ENCODE measurements around the gene WDR82. TPM values are rescaled to one million over a fixed set of nuclear protein-coding genes. Genes with fewer than 3 reads are reported as not detected.
A peak's percentile ranks its signal among the peaks of the same experiment; 100 is the strongest.
"Not testable (repeated sequence)": the region's sequence is repeated elsewhere in the genome, so short reads cannot be mapped to it uniquely, and the experiment has no call there.

WDR82 gene
- total RNA-seq, 2 experiments from 2014 or later, result 134 to 140 TPM

DNA sequence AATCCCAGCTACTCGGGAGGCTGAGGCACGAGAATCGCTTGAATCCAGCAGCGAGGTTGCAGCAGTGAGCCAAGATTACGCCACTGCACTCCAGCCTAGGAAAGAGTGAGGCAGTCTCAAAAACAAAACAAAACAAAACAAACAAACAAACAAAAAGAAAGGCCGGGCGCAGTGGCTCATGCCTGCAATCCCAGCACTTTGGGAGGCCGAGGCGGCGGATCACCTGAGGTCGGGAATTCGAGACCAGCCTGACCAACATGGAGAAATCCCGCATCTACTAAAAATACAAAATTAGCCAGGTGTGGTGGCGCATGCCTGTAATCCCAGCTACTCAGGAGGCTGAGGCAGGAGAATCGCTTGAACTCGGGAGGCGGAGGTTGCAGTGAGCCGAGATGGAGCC is 3.7 kb downstream of the WDR82 start:
- peak overlapping the region; percentile 97 for H3K27ac Mint-ChIP-seq
- POLR2A ChIA-PET, result interaction anchor here (25.1 kb wide), 1 partner anchor 29 kb away, joined by 1053 read pairs; the partner anchor contains the start of genes PPM1M and TWF2
- ATAC-seq (ENCODE audit: low read depth), result not testable (repeated sequence)

DNA sequence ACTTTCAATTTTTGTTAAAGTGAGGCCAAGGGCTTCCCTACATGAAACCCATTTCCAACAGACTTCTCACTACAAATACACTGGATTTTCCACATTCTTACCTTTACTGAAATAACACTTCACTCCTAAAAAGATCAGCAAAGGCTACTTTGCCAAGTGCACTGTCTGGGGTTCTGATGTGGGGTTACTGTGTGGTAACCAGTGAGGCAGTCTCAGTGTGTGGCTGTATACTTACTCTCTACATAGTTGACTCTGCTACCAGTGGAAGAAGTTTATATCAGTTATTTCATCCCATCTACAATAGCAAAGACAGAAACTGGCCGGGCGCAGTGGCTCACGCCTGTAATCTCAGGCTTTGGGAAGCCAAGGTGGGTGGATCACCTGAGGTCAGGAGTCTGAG is 5.6 kb downstream of the WDR82 start:
- H3K4me3 Mint-ChIP-seq, result peak overlapping the region; percentile 98
- POLR2A ChIA-PET, result interaction anchor here (0.8 to 25.1 kb wide), 4 partner anchors 9 to 47 kb away, joined by 4 to 1053 read pairs (median 9); partner anchors contain the start of genes GLYCTK, PPM1M, TLR9 and TWF2

More for the DNA sequence above, 3.7 kb downstream of the WDR82 start:
- peak; percentile 28 for DNase-seq
- Mint-ChIP-seq H3K4me1 (peaks cover 54% of the 10 kb centered on the region), H3K4me3 (peak overlapping the region; percentile 98), H3K36me3 (peaks cover 52% of the 10 kb centered on the region)
- H3K27me3 Mint-ChIP-seq, H3K9me3 Mint-ChIP-seq: not testable (repeated sequence)

DNA sequence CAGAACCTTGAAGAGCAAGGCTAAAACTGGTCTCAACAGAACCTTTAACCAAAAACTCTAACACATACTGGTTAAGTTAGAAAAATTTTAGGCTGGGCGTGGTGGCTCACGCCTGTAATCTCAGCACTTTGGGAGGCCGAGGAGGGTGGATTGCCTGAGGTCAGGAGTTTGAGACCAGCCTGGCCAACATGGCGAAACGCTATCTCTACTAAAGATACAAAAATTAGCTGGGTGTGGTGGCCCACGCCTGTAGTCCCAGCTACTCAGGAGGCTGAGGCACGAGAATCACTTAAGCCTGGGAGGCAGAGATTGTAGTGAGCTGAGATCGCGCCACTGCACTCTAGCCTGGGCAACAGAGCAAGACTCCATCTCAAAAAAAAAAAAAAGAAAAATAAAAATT is 6.3 kb downstream of the WDR82 start:
- H3K27me3 Mint-ChIP-seq; ATAC-seq (ENCODE audit: low read depth); H3K9me3 Mint-ChIP-seq: not testable (repeated sequence)
- peaks cover 53% of the 10 kb centered on the region for H3K36me3 Mint-ChIP-seq
- peak overlapping the region; percentile 86 for H3K27ac Mint-ChIP-seq
- DNase-seq, result peak; percentile 26
- peaks cover 60% of the 10 kb centered on the region for H3K4me1 Mint-ChIP-seq
- H3K4me3 Mint-ChIP-seq, result peak overlapping the region; percentile 79
- POLR2A ChIA-PET, result interaction anchor here (0.7 to 25.1 kb wide), 5 partner anchors 10 to 1935 kb away, joined by 4 to 1053 read pairs (median 7); partner anchors contain the start of genes GLYCTK, PPM1M, TLR9 and TWF2

More for the DNA sequence above, 5.6 kb downstream of the WDR82 start:
- H3K27ac Mint-ChIP-seq, result peak overlapping the region; percentile 97
- H3K36me3 Mint-ChIP-seq, result peaks cover 52% of the 10 kb centered on the region
- H3K4me1 Mint-ChIP-seq, result peaks cover 55% of the 10 kb centered on the region
- no peaks in the 10 kb centered on the region for H3K9me3 Mint-ChIP-seq
- no peaks in the 10 kb centered on the region for H3K27me3 Mint-ChIP-seq
- peak; percentile 43 for ATAC-seq (ENCODE audit: low read depth)
- DNase-seq, result peak; percentile 30

DNA sequence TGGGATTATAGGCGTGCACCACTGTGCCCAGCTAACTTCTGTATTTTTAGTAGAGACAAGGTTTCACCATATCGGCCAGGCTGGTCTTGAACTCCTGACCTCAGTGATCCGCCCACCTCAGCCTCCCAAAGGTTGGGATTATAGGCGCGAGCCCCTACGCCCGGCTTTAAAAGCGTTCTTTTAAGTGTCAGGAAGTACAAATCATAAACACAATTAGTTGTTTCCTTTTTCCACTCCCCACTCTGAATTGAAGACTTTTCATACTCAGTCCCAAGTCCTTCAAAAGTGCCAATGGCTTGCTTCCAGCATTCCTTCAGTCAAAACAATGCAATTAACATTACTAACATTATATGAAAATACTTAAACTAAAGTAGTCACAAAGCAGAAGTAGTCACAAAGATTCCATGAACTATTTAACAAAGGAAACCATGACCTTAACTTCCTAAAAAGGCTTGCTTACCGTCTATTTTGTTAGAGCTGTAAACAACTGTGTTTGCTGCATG is 8.1 kb downstream of the WDR82 start:
- H3K4me3 Mint-ChIP-seq, result peak overlapping the region; percentile 79
- no peaks in the 10 kb centered on the region for H3K27me3 Mint-ChIP-seq
- H3K27ac Mint-ChIP-seq, result peak overlapping the region; percentile 86

DNA sequence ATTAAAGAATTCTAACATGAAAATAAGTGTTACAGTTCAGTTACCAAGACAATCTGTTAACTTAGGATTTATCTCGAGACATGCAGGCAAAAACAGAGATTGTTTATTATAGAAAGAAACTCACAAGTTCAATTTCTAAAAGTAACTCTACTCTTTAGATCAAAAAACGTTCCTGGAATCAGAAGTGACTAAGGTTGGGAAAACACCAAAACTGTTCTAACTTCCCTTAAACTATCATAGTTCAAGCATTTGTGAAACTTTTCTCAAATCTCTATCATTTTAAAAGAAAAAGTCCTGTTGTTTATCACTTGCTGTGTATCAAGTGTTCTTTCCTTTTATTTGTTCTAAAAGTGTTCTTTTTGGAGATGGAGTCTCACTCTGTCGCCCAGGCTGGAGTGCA is 8.7 kb downstream of the WDR82 start:
- POLR2A ChIA-PET, result interaction anchor here (4.0 to 25.1 kb wide), 2 partner anchors 8 to 24 kb away, joined by 24 to 1053 read pairs; partner anchors contain the start of genes PPM1M, TWF2 and WDR82
- no peak for ATAC-seq (ENCODE audit: low read depth)
- Mint-ChIP-seq H3K27ac (peak overlapping the region; percentile 86), H3K4me1 (peaks cover 58% of the 10 kb centered on the region), H3K27me3 (no peaks in the 10 kb centered on the region), H3K9me3 (no peaks in the 10 kb centered on the region), H3K4me3 (peak overlapping the region; percentile 79), H3K36me3 (peaks cover 51% of the 10 kb centered on the region)
- no peak for DNase-seq

More for the DNA sequence above, 8.1 kb downstream of the WDR82 start:
- H3K4me1 Mint-ChIP-seq, result peaks cover 60% of the 10 kb centered on the region
- ATAC-seq (ENCODE audit: low read depth), result no peak
- no peaks in the 10 kb centered on the region for H3K9me3 Mint-ChIP-seq
- POLR2A ChIA-PET, result interaction anchor here (2.6 to 25.1 kb wide), 3 partner anchors 8 to 25 kb away, joined by 11 to 1053 read pairs (median 24); partner anchors contain the start of genes PPM1M, TWF2 and WDR82
- peak; percentile 29 for DNase-seq
- peaks cover 53% of the 10 kb centered on the region for H3K36me3 Mint-ChIP-seq

DNA sequence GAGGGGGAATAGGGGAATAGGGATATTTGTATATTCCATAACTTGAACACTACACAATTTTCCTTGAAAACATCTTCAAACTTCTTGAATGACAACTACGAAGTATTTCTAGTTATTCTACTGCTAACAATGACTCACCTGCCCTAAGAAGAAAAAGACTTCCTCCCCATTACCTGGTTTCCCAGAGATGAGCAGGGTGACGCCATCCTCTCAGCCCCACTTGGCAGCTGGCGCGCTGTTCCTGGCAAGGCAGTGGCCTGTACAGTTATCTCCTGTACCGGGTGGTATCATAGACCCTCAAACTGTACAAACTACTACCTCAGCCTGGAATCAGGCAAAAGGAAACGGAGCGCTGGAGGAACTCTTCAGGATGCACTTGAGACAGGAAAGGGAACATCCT is 10.4 kb downstream of the WDR82 start:
- Mint-ChIP-seq H3K4me1 (peaks cover 55% of the 10 kb centered on the region), H3K27me3 (no peaks in the 10 kb centered on the region), H3K36me3 (peaks cover 49% of the 10 kb centered on the region), H3K4me3 (peak overlapping the region; percentile 26), H3K9me3 (no peaks in the 10 kb centered on the region), H3K27ac (peak overlapping the region; percentile 39)
- POLR2A ChIA-PET, result interaction anchor here (4.0 to 25.1 kb wide), 2 partner anchors 10 to 22 kb away, joined by 24 to 1053 read pairs; partner anchors contain the start of genes PPM1M, TWF2 and WDR82
- ATAC-seq (ENCODE audit: low read depth), result no peak
- DNase-seq, result peak; percentile 30

DNA sequence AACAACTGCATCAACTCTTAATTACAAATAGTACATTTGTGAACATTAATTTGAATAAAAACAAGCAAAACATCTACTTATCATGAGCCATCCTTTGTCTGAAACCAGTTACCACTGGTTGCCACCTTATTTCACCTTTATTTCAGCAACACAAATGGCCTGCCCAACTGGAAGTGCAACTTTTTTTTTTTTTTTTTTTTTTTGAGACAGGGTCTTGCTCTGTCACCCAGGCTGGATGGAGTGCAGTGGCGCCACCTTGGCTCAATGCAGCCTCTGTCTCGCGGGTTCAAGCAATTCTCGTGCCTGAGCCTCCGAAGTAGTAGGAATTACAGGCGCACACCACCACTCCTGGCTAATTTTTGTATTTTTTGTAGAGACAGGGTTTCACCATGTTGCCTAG is 13.1 kb downstream of the WDR82 start:
- DNase-seq (no peak), ATAC-seq (ENCODE audit: low read depth) (no peak)
- POLR2A ChIA-PET, result interaction anchor here (25.1 kb wide), 1 partner anchor 20 kb away, joined by 1053 read pairs; the partner anchor contains the start of genes PPM1M and TWF2
- Mint-ChIP-seq H3K36me3 (peaks cover 59% of the 10 kb centered on the region), H3K27ac (no peak overlapping the region), H3K4me3 (no peak overlapping the region), H3K4me1 (peaks cover 52% of the 10 kb centered on the region), H3K27me3 (no peaks in the 10 kb centered on the region), H3K9me3 (no peaks in the 10 kb centered on the region)

DNA sequence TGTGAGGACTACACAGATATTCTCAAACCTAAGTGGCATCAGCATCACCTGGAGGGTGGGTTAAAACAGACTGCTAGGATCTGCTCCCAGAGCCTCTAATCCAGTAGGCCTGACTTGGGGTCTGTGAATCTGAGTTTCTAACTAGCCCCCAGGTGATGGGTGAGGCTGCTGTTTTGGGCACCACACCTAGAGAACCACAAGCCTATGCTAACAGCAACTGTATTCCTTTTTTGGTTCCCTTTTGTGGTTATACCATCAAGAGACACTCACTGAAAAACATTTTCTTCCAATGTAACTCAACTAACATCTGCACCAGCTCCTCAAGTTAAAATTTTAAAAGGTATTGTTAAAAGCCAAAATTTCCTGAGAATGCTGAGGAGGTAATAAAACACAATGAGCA is 16.0 kb downstream of the WDR82 start:
- ATAC-seq (ENCODE audit: low read depth), result no peak
- DNase-seq, result no peak
- Mint-ChIP-seq H3K27me3 (no peaks in the 10 kb centered on the region), H3K27ac (peak overlapping the region; percentile 26), H3K4me1 (peaks cover 56% of the 10 kb centered on the region), H3K4me3 (no peak overlapping the region), H3K9me3 (no peaks in the 10 kb centered on the region), H3K36me3 (peaks cover 70% of the 10 kb centered on the region)
- POLR2A ChIA-PET, result no interaction called here

DNA sequence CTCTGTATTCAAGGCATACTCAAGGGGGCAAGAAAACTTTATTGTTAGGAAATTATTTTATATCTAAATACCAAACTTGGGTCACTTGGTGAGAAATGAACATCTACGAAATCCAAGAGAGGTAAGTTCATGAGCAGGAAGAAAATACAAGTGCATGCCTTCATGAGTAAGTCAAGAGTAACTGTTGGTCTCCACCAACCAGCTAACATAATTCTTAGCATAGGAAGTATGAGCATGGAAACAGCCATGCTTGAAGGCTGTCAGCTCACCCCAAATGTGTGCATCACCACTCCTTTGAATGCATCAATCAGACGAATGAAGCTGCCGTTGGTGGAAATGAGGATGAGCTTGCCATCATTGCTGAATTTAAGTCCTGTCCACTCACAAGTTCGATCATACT is 19.0 kb downstream of the WDR82 start:
- Mint-ChIP-seq H3K4me1 (peaks cover 75% of the 10 kb centered on the region), H3K9me3 (no peaks in the 10 kb centered on the region), H3K4me3 (no peak overlapping the region), H3K27me3 (no peaks in the 10 kb centered on the region), H3K36me3 (peaks cover 78% of the 10 kb centered on the region), H3K27ac (no peak overlapping the region)
- ATAC-seq (ENCODE audit: low read depth) (no peak), DNase-seq (no peak)
- POLR2A ChIA-PET, result interaction anchor here (1.9 to 30.7 kb wide), 2 partner anchors 18 to 19 kb away, joined by 7 to 1053 read pairs; partner anchors contain the start of genes GLYCTK and WDR82

DNA sequence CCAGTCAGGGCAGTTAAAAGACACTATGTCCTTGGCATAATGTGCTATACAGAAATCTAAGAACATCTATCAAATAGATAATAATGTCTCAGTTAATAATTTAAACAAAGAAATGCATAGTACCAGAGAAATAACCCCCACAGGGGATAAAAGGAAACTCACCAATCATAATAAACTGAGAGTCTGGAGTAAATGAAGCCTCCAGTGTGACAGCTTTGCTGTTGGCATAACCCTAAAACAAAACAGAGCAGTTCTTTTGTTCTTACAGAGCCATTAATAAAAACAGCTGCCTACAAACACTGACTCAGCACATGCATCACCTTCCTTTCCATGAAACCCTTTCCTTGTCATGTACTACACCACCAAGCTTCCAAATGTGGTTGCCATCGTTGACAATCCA is 19.4 kb downstream of the WDR82 start:
- POLR2A ChIA-PET, result interaction anchor here (1.9 to 30.7 kb wide), 2 partner anchors 19 kb away, joined by 7 to 1053 read pairs; partner anchors contain the start of genes GLYCTK and WDR82
- H3K9me3 Mint-ChIP-seq, result no peaks in the 10 kb centered on the region

DNA sequence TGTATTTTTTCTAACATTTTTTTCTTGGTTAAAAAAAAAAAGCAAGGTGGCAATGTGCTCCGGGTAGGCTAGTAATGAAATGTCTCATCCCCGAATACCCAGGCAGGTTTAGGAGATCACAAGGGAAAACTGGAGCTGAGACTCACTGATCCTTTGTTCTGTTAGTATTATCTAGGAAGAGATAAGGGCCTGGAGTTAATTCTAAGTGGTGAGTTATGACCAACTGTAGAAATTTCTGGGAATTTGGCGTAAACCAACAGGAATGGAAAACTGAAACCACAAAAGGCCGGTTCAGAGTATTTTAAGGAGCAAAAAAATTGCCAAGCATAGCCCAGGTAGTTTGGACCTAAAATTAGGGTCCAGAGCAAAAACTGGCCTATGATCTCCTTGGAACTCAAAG is 20.5 kb downstream of the WDR82 start:
- no peaks in the 10 kb centered on the region for H3K27me3 Mint-ChIP-seq
- peaks cover 71% of the 10 kb centered on the region for H3K36me3 Mint-ChIP-seq
- POLR2A ChIA-PET, result interaction anchor here (1.9 to 30.7 kb wide), 2 partner anchors 18 to 20 kb away, joined by 7 to 1053 read pairs; partner anchors contain the start of genes GLYCTK and WDR82
- peaks cover 78% of the 10 kb centered on the region for H3K4me1 Mint-ChIP-seq
- H3K9me3 Mint-ChIP-seq, result no peaks in the 10 kb centered on the region
- no peak for DNase-seq
- peak overlapping the region; percentile 50 for H3K27ac Mint-ChIP-seq
- H3K4me3 Mint-ChIP-seq, result no peak overlapping the region
- no peak for ATAC-seq (ENCODE audit: low read depth)

More for the DNA sequence above, 19.4 kb downstream of the WDR82 start:
- Mint-ChIP-seq H3K4me3 (no peak overlapping the region), H3K27me3 (no peaks in the 10 kb centered on the region), H3K36me3 (peaks cover 77% of the 10 kb centered on the region), H3K4me1 (peaks cover 75% of the 10 kb centered on the region), H3K27ac (peak overlapping the region; percentile 2)
- no peak for DNase-seq
- no peak for ATAC-seq (ENCODE audit: low read depth)

DNA sequence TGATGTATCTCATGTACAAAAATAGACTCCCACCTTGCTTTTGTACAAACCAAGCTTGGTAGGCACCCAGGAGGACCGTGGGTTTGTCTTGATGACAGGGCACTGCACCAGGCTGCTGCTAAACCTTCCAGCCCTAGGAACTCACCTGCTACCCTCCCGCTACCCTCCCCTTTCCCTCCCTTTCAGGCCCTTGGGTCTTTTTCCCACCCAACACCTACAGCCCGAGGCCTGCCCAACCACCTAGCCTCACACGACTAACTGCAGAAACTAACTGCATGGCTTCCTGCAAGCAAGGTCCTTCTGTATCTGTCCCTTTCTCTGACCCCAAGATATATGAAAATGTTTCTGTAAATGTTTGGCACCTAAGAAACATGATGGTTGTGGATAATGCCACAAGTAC is 21.8 kb downstream of the WDR82 start:
- H3K4me3 Mint-ChIP-seq, result no peak overlapping the region
- peak overlapping the region; percentile 78 for H3K27ac Mint-ChIP-seq

DNA sequence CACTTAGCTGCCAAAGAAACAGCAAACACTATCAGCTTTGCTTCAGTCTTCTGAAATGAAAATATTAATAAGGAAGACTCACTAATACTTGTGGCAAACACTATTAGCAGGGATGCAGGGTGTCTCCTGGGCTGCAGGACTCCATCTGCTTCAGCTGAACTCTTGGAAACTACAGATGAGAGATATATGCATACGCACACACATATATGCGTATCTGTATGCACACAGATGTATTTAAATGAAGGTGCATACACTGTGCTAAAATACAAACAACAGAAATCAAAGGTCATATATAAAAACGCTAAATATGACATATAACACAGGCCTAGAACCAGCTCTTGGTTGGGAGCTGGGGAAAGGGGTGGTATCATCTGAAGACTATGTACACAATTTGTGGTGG is 22.3 kb downstream of the WDR82 start:
- Mint-ChIP-seq H3K4me1 (peaks cover 76% of the 10 kb centered on the region), H3K4me3 (no peak overlapping the region), H3K27ac (peak overlapping the region; percentile 99), H3K9me3 (no peaks in the 10 kb centered on the region), H3K27me3 (no peaks in the 10 kb centered on the region), H3K36me3 (peaks cover 69% of the 10 kb centered on the region)
- POLR2A ChIA-PET, result interaction anchor here (5.4 to 30.7 kb wide), 3 partner anchors 11 to 22 kb away, joined by 50 to 1053 read pairs (median 158); partner anchors contain the start of genes GLYCTK, PPM1M, TWF2 and WDR82
- ATAC-seq (ENCODE audit: low read depth), result no peak
- no peak for DNase-seq

More for the DNA sequence above, 21.8 kb downstream of the WDR82 start:
- Mint-ChIP-seq H3K9me3 (no peaks in the 10 kb centered on the region), H3K4me1 (peaks cover 76% of the 10 kb centered on the region), H3K27me3 (no peaks in the 10 kb centered on the region), H3K36me3 (peaks cover 72% of the 10 kb centered on the region)
- POLR2A ChIA-PET, result interaction anchor here (0.7 to 30.7 kb wide), 4 partner anchors 12 to 28 kb away, joined by 3 to 1053 read pairs (median 104); partner anchors contain the start of genes GLYCTK, PPM1M, TWF2 and WDR82
- DNase-seq (no peak), ATAC-seq (ENCODE audit: low read depth) (no peak)
